GM19468 (cell line): ENCODE measurements around the gene S100Z.
"Not testable (repeated sequence)": the region's sequence is repeated elsewhere in the genome, so short reads cannot be mapped to it uniquely, and the experiment has no call there.

ENCODE experiments used
- ATAC-seq: cut with Tn5 transposase; IDR thresholded peaks from one replicate; pipeline ENCODE4 v1.9.1; 2021; ENCODE audit warnings: mild to moderate bottlenecking, moderate library complexity, moderate number of reproducible peaks; ENCODE audit not compliant: unreplicated experiment; ENCODE audit errors: extremely low read depth

S100Z gene

GRCh38 chr5:76867827-76868693 lies 18.2 kb downstream of the S100Z start:
- no peak for ATAC-seq

DNA sequence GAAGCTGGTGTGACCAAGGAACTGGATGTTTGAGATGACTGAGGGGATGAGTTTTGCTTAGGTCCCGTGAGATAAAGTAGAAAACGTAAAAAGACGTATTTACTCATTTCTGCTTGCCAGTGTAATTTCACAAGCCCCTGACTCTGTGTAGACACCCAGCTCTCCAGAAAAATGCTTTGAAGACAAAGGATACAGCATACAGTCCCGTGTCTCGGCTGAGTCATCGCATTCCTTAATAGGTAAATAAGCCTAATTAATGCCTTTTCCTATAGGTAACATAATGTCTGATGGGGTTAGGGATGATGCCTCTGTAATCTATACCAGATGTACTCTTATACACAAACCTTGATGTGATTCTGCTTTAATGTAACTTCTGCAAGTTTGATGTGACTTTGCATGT lies 20.2 kb downstream of the S100Z start:
- no peak for ATAC-seq

GRCh38 chr5:76874088-76874581 lies 24.3 kb downstream of the S100Z start:
- no peak for ATAC-seq

DNA sequence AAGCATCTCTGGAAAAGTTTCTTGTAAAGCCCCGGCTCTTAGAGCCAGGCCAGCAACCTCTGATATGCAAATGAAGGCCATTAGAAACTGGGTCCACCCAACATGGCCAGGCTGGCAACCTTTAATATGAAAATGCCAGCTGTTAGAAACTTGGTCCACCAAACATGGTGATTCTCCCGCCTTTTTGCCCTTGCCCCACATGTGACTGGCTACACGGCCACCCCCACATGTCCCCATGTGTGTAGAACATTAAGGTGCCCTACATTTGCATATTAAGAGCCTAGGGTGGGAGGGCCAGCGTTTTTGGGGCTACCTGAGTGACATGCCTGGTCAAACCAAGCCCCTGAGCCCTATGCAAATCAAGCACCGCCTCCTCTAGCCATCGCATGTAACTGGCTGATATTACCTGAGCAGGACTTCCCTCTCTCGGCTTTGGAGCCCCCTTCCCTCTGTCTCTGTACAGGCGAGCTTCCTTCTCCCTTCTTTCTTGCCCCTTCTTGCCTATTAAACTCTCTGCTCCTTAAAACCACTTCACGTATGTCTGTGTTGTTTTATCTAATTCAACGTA lies 39.0 kb downstream of the S100Z start:
- no peak for ATAC-seq

DNA sequence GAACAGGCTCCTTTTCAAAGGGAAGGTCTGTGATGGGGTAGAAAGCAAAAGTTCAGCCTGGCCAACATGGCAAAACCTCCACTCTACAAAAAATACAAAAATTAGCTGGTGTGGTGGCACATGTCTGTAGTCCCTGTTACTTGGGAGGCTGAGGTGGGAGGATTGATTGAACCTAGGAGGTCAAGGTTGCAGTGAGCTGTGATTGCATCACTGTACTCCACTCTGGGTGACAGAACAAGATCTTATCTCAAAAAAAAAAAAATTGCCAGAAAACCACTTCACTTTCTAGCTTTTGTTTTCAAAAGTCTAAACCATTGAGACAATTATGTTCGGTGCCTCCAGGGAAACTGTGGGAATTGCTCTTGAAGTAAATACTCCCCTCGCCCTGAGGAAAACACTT lies 43.5 kb downstream of the S100Z start:
- ATAC-seq = no peak

DNA sequence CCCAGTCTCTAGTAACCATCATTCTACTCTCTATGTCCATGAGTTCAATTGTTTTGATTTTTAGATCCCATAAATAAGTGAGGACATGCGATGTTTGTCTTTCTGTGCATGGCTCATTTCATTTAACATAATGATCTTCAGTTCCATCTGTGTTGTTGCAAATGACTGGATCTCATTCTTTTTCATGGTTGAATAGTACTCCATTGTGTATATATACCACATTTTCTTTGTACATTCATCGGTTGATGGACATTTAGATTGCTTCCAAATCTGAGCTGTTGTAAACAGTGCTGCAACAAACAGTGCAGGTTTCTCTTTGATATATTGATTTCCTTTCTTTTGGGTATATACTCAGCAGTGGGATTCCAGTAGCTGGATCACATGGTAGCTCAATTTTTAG lies 46.4 kb downstream of the S100Z start:
- ATAC-seq = no peak

- ATAC-seq = no peak
Observed at GRCh38 chr5:76901522-76901921, 51.7 kb downstream of the S100Z start.

GRCh38 chr5:76908166-76908565 lies 58.4 kb downstream of the S100Z start:
- no peak for ATAC-seq

DNA sequence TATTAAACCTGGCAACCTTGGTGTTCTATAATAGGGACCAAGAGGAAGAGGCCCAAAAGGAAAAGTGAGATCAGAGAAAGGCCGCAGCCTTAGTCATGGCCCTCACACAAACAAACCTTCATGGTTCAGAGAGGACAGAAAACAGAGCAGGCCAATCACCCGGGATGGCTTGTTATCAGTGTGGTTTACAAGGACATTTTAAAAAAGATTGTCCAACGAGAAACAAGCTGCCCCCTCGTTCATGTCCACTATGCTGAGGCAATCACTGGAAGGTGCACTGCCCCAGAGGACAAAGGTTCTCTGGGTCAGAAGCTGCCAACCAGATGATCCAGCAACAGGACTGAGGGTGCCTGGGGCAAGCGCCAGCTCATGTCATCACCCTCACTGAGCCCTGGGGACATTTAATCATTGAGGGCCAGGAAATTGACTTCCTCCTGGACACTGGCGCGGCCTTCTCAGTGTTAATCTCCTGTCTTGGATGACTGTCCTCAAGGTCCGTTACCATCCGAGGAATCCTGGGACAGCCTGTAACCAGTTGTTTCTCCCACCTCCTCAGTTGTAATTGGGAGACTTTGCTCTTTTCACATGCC lies 60.6 kb downstream of the S100Z start:
- not testable (repeated sequence) for ATAC-seq

DNA sequence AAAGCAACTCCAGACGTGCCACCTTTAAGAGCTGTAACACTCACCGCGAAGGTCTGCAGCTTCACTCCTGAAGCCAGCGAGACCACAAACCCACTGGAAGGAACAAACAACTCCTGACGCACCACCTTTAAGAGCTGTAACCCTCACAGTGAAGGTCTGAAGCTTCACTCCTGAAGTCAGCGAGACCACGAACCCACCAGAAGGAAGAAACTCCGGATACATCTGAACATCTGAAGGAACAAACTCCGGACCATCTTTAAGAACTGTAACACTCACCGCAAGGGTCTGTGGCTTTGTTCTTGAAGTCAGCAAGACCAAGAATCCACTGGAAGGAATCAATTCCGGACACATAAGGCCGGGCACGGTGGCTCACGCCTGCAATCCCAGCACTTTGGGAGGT lies 64.9 kb downstream of the S100Z start:
- ATAC-seq = not testable (repeated sequence)

DNA sequence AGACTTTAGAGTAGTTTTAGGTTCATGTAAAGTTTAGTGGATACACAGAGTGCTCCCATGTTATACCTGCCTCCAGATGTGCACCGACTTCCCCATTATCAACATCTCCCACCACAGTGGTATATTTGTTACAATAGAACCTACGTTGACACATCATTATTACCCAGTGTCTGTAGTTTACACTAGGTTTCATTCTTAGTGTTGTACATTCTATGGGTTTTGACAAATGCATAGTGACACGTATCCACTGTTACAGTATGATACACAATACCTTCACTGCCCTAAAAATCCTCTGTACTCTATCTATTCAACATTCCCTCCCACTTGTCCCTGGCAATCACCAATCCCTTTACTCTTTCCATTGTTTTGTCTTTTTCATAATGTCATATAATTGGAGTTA lies 68.7 kb downstream of the S100Z start:
- ATAC-seq = no peak

DNA sequence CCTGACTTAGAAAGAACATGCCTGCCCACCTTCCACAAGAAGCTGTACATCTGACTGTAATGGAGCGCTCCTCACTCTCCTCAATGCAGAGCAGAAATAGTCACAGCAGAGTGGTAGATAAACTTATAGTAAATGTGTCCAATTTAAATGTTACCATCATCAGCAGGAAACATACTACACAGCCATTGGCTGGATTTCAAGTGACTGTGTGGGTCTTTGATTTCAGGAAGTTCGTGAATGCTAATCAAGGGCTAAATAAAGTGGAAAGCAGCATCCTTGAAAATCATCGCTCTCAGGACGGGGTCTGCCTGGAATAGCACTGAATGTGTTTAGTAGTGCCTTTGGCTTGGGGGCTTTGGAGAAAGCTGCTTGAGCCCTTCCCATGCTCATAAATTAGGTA lies 70.7 kb downstream of the S100Z start:
- no peak for ATAC-seq

GRCh38 chr5:76926329-76927105 lies 76.7 kb downstream of the S100Z start:
- ATAC-seq = no peak

DNA sequence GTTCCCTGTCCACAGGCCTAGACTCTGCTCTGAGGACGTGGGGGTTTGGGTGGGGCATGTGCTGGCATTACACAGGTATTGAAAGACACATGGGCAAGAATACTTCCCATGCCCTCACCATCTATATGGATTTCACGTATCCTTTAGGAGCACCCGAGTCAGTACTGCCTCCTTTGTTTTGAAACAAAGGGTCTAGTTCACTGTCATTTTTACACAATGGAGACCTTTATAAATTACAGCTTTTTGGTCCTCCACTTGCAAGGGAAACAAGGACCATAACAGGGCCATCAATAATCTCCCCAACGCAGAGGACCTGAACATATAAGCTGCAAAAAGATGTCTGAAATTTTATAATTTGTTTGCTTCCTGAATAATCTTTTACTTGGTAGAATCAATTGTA lies 78.1 kb downstream of the S100Z start:
- no peak for ATAC-seq

DNA sequence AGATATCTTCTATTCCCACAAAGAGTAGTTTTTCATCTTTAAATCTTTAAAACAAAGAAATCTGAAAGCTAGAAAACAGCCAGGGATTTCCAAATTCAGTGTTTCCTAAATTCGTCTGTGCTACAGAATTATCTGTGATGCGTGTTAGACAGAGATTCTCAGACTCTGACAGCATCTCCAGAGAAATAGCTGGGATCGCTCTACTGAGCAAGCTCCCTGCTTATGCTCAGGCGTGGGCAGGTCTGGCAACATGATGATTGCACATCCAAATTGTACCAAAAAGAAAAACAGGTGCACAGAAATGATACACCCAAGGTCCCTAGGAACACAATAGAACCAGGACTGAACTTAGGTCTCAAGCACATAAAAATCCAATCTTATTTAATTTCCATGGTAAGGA lies 80.3 kb downstream of the S100Z start:
- no peak for ATAC-seq

DNA sequence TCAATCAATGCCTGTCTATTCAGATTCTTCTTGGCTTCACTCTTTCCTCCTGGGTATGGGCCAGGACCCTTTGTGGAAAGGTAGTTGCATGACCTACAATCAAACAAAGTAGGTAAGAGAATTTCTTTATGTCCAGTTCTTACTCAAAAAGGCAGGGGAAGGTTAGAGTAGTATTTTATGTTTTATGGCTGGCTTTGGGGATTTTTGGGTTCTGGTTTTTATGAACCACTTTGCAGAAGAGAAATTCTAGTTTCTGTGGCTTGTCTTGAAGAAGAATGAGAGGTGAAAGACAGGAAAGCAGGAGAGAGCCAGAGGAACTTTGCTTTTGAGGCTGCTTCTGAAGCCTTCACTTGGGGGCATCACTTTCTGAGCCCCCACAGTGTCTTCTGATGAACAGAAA lies 88.4 kb downstream of the S100Z start:
- ATAC-seq = no peak

DNA sequence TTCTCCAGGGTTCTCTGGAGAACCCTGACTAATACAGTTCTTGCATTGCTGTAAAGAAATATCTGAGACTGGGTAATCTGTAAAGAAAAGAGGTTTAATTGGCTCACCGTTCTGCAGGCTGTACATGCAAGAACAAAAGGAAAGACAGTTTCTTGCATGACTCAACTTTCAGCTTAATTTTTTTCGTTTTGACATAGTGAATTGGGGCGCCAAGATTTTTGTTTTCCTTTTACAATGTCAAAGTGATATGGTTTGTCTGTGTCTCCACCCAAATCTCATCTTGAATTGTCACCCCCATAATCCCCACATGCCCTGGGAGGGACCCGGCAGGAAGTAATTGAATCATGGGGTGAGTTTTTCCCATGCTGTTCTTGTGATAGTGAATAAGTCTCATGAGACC lies 91.2 kb downstream of the S100Z start:
- ATAC-seq = no peak

DNA sequence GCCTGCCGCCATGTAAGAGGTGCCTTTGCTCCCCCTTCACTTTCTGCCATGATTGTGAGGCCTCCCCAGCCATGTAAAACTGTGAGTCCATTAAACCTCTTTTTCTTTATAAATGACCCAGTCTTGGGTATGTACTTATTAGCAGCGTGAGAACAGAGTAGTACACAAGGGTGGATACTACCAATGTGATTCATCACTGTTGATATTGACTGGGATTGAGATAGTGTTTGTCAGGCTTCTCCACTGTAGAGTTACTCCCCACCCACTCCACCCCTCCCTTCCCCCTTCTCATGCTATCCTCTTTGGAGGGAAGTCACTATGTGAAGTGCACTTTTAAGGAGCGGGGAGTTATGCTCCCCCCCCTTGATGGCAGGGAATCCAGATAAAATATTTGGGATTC lies 91.6 kb downstream of the S100Z start:
- no peak for ATAC-seq

GRCh38 chr5:76942581-76942980 lies 92.8 kb downstream of the S100Z start:
- ATAC-seq = no peak

- no peak for ATAC-seq
Observed at GRCh38 chr5:76943006-76943405, 93.2 kb downstream of the S100Z start.

DNA sequence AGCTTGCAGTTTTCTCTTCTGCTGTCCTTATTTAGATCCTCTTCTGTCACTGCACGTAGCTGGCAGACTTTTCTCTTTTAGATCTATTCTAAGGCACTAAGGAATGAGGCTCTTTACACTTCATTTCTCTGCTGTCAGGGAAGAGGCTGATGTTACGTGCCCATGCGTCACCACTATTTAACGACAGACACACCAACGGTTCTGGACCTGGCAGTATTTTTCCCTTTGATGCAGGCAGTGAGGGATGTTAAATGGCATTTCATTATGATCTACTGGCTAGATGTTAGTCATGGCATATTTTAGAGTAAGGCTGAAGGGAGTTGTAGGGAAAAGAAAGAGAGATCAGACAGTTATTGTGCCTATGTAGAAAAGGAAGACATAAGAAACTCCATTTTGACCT lies 94.8 kb downstream of the S100Z start:
- no peak for ATAC-seq
